Skeletal muscle satellite cell (primary cell): ENCODE measurements around the gene FAM43B.
A peak's percentile ranks its signal among the peaks of the same experiment; 100 is the strongest.

ENCODE experiments used
- H3K27me3 ChIP-seq: 2 replicates; pipeline ENCODE4 v1.7.0; 2013; ENCODE audit warnings: low read length; ENCODE audit not compliant: control insufficient read depth, insufficient read depth
- H3K36me3 ChIP-seq: 2 replicates; pipeline ENCODE4 v1.7.0; 2013; ENCODE audit warnings: mild to moderate bottlenecking, control low read depth, low read length; ENCODE audit not compliant: insufficient read depth
- H3K4me1 ChIP-seq: 2 replicates; pipeline ENCODE4 v1.7.0; 2013; ENCODE audit warnings: low read length; ENCODE audit not compliant: control insufficient read depth, insufficient read depth
- H3K4me2 ChIP-seq: 2 replicates; pipeline ENCODE4 v1.7.0; 2013; ENCODE audit warnings: mild to moderate bottlenecking, low read length
- H3K4me3 ChIP-seq: 2 replicates; pipeline ENCODE4 v1.7.0; 2013; ENCODE audit warnings: low read length
- H3K9ac ChIP-seq: 2 replicates; pipeline ENCODE4 v1.7.0; 2013; ENCODE audit warnings: mild to moderate bottlenecking, low read depth, low read length, moderate library complexity
- H3K9me3 ChIP-seq: replicated peaks from 2 replicates; pipeline ENCODE4 v1.7.0; 2013; ENCODE audit warnings: mild to moderate bottlenecking, control low read depth, low read length

Gene FAM43B

GRCh38 chr1:20601129-20601825 is 48.9 kb downstream of the FAM43B start:
- Histone ChIP-seq H3K4me2 (peak overlapping the region; percentile 29), H3K27me3 (no peaks in the 10 kb centered on the region), H3K9me3 (no peaks in the 10 kb centered on the region), H3K4me3 (no peak overlapping the region), H3K36me3 (no peaks in the 10 kb centered on the region), H3K4me1 (peaks cover 51% of the 10 kb centered on the region), H3K9ac (peak overlapping the region; percentile 14)

- Histone ChIP-seq H3K4me1 (peaks cover 55% of the 10 kb centered on the region), H3K4me3 (no peak overlapping the region), H3K27me3 (no peaks in the 10 kb centered on the region), H3K9ac (peak overlapping the region; percentile 51), H3K4me2 (no peak overlapping the region), H3K36me3 (no peaks in the 10 kb centered on the region), H3K9me3 (no peaks in the 10 kb centered on the region)
Observed at GRCh38 chr1:20602851-20603450, 50.6 kb downstream of the FAM43B start.

DNA sequence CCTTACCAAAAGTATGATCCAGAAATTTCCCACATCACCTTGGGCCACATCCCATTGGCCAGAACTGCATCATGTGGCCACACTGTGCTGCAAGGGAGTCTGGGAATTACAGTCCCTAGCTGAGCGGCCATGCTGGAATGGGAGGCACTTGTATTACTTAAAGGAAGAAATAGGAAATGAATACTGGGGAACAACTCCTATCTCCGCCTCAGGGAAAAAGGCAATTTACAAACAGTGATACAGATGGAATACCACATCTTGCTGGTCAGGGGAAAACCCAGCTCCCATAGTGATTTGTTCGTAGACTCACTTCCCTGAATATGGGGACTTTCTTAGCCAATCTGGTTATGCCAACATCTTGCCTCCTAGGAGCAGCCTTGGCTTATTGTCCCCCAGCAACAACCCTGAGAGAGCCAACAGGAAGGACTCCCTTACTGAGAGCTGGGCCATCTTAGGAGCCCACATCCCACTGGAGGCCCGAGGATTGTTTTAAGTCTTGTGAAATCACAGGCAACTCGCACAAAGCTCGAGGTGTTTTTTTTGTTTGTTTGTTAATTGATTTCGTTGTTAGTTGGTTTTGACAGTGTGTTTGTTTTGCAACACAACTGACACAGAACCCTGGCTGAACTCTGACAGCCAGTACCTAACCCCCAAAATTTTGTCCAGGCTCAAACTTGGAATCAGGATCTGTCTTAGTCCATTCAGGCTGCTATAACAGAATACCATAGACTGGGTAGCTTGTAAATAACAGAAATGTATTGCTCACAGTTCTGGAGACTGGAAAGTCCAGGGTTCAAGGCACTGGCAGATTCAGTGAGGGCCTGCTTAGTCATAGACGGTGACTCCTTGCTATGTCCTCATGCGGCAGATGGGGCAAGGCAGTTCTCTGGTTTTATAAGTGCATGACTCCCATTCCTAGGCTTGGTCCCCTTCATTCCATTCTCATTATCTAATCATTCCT is 51.4 kb downstream of the FAM43B start:
- peaks cover 55% of the 10 kb centered on the region for H3K4me1 ChIP-seq

More for the DNA sequence above, 51.4 kb downstream of the FAM43B start:
- Histone ChIP-seq H3K9me3 (no peaks in the 10 kb centered on the region), H3K4me3 (peak overlapping the region; percentile 16), H3K4me2 (peak overlapping the region; percentile 28), H3K9ac (peak overlapping the region; percentile 51), H3K27me3 (no peaks in the 10 kb centered on the region), H3K36me3 (no peaks in the 10 kb centered on the region)
